K562 (cell line): Measurements from ENCODE around the gene B3GAT1. TPM values are rescaled to one million over a fixed set of nuclear protein-coding genes. Genes with fewer than 3 reads are reported as not detected.

Experiments
- ATAC-seq: fragments of 200-7000 bp; cut with Tn5 transposase; 3 replicates; pipeline ENCODE4 v1.9.1; 2020; ENCODE audit warnings: moderate library complexity
- BruUV-seq: library from RNA; stranded (reverse); fragments of 400-500 nt; replicated peaks from 2 replicates; lab custom pipeline; 2021; lab: Mats Ljungman, UMichigan
- CTCF ChIA-PET: fragments of 300-600 bp; formaldehyde crosslinking; extraction: SDS; loops from one replicate; lab custom pipeline; 2021; ENCODE audit warnings: low intra/inter-chr PET ratio; lab: Yijun Ruan, JAX
- POLR2A ChIA-PET: fragments of 300-600, 350-650 bp; sonication (Branson Sonifier 250); formaldehyde crosslinking; extraction: SDS; loops from one replicate; lab custom pipeline; 2021; ENCODE audit warnings: antibody characterized with exemption, inconsistent platforms; lab: Yijun Ruan, JAX
- DNase-seq, 4 experiments: peaks; one replicate each; pipeline versions ENCODE4 v3.0.0 to v3.0.0-alpha.2; 2011 to 2018; ENCODE audit warnings: low spot score in 3 of 4, mixed read lengths in 3 of 4; ENCODE audit errors: extremely low read depth in 1 of 4
- FAIRE-seq: peaks from 2 replicates; lab custom pipeline; 2011; peaks lifted over from hg19 to GRCh38; lab: Jason Lieb, UNC
- H2AFZ ChIP-seq: 2 replicates; pipeline ENCODE4 v1.6.0; 2011; ENCODE audit warnings: low read depth, low read length, control low read depth, inconsistent platforms
- H3K27ac ChIP-seq: fragments of 200-600 bp; 3 replicates; pipeline ENCODE4 v1.8.0; 2011; ENCODE audit warnings: low read depth, mild to moderate bottlenecking, control low read depth, inconsistent platforms, low read length, moderate library complexity, mixed read lengths; ENCODE audit errors: extremely low read depth
- H3K27me3 ChIP-seq, 2 experiments: fragments of 300-600 bp in 1 of 2; 2 replicates in 1 of 2; 3 replicates in 1 of 2; pipeline versions ENCODE4 v1.6.0 to v1.8.0; 2011; ENCODE audit warnings: inconsistent platforms in 2 of 2, low read length in 2 of 2, mild to moderate bottlenecking in 1 of 2, mixed read lengths in 1 of 2, moderate library complexity in 1 of 2; ENCODE audit not compliant: control insufficient read depth in 2 of 2, insufficient read depth in 2 of 2
- H3K36me3 ChIP-seq: fragments of 300-600 bp; 3 replicates; pipeline ENCODE4 v1.8.0; 2011; ENCODE audit warnings: mild to moderate bottlenecking, low read length, inconsistent platforms; ENCODE audit not compliant: control insufficient read depth, insufficient read depth
- H3K4me1 ChIP-seq, 2 experiments: fragments of 200-600 bp in 1 of 2; replicated peaks in 1 of 2; 2 replicates in 1 of 2; 3 replicates in 1 of 2; pipeline versions ENCODE4 v1.5.1 to v1.8.0; 2011; ENCODE audit warnings: inconsistent platforms in 2 of 2, low read length in 2 of 2, mild to moderate bottlenecking in 1 of 2, mixed read lengths in 1 of 2, moderate library complexity in 1 of 2; ENCODE audit not compliant: control insufficient read depth in 2 of 2, insufficient read depth in 2 of 2
- H3K4me2 ChIP-seq: 2 replicates; pipeline ENCODE4 v1.6.1; 2011; ENCODE audit warnings: low read length, control low read depth, inconsistent platforms, mixed read lengths; ENCODE audit not compliant: insufficient read depth
- H3K4me3 ChIP-seq: fragments of 200-600 bp; sonication (generic), shearing (Covaris generic); 2 replicates; pipeline ENCODE4 v1.5.1; 2016; ENCODE audit warnings: control low read depth, inconsistent platforms
- H3K79me2 ChIP-seq: fragments of 200-600 bp; 3 replicates; pipeline ENCODE4 v1.8.0; 2011; ENCODE audit warnings: low read length, inconsistent platforms; ENCODE audit not compliant: control insufficient read depth, insufficient read depth
- H3K9ac ChIP-seq, 2 experiments: 2 replicates each; pipeline versions ENCODE4 v1.6.0 to v1.6.1; 2011; ENCODE audit warnings: low read depth in 2 of 2, low read length in 2 of 2, control low read depth in 1 of 2, inconsistent platforms in 1 of 2, mild to moderate bottlenecking in 1 of 2, mixed read lengths in 1 of 2; ENCODE audit not compliant: insufficient read depth in 1 of 2
- H3K9me1 ChIP-seq: one replicate; pipeline ENCODE4 v1.6.0; 2011; ENCODE audit warnings: inconsistent platforms, mild to moderate bottlenecking, low read length, moderate library complexity; ENCODE audit not compliant: control insufficient read depth, insufficient read depth
- H3K9me3 ChIP-seq: replicated peaks from 2 replicates; pipeline ENCODE4 v1.5.1; 2011; ENCODE audit warnings: low read depth, low read length, inconsistent platforms; ENCODE audit not compliant: control insufficient read depth, insufficient read depth
- H4K20me1 ChIP-seq: replicated peaks from 2 replicates; pipeline ENCODE4 v1.6.1; 2011; ENCODE audit warnings: low read length, inconsistent platforms, mixed read lengths; ENCODE audit not compliant: control insufficient read depth, insufficient read depth
- ARID2 ChIP-seq: fragments of 450-650 bp; IDR thresholded peaks from 2 replicates; pipeline ENCODE4 v1.6.1; 2017; ENCODE audit warnings: antibody characterized with exemption, mild to moderate bottlenecking
- MECOM ChIP-seq: fragments of 250-450 bp; sonication (Bioruptor Pico); IDR thresholded peaks from 2 replicates; pipeline ENCODE4 v1.8.0; 2022; ENCODE audit warnings: inconsistent platforms
- POLR2AphosphoS2 ChIP-seq: IDR thresholded peaks from 2 replicates; pipeline ENCODE4 v1.6.1; 2012; ENCODE audit warnings: low read length, improper control_type of control experiment
- PPARD ChIP-seq: fragments of 250-450 bp; sonication (Bioruptor Pico); IDR thresholded peaks from 2 replicates; pipeline ENCODE4 v1.8.0; 2022; ENCODE audit warnings: inconsistent platforms, mild to moderate bottlenecking, moderate library complexity
- ZNF253 ChIP-seq: fragments of 250-450 bp; sonication (Bioruptor Pico); conservative IDR thresholded peaks from 2 replicates; pipeline ENCODE4 v1.6.1; 2021; ENCODE audit warnings: mild to moderate bottlenecking
- WGBS: fragments of 100-300 bp; shearing (Covaris generic); methylation state at CpG from one replicate; pipeline ENCODE4 v1.1.6; 2016; ENCODE audit warnings: low coverage, mixed read lengths; ENCODE audit not compliant: insufficient coverage; ENCODE audit errors: missing lambda C conversion rate; 5-methylcytosine and 5-hydroxymethylcytosine counted together
- in situ Hi-C: fragments of 300-500 bp; cut with MboI; formaldehyde crosslinking; loops from 4 replicates; pipeline ENCODE4 v1.15.0; 2018; ENCODE audit warnings: inconsistent platforms, mixed read lengths
- intact Hi-C: fragments of 100-400 bp; cut with micrococcal nuclease; formaldehyde crosslinking; loops from 2 replicates; pipeline ENCODE4 v1.14.2; 2022
- polyA plus RNA-seq, 8 experiments: library from polyadenylated mRNA; depleted of rRNA in 4 of 8; stranded (reverse) in 5 of 8; unstranded in 3 of 8; fragments of >200 nt; fragmentation: Nextera tagmentation in 2 of 8; fragmentation: Illumina TruSeq in 1 of 8; extraction: Ambion mirVana in 2 of 8; extraction: Trizol in 1 of 8; gene quantifications; 2 replicates each; pipeline versions ENCODE4 v1.2.1 to v1.2.3, GENCODE V29; 2011 to 2014; ENCODE audit warnings: inconsistent platforms in 1 of 8, missing spikeins in 1 of 8
- total RNA-seq, 7 experiments: library from RNA; depleted of rRNA in 6 of 7; stranded (reverse); fragments of >200 nt in 6 of 7; fragmentation: Illumina TruSeq in 2 of 7; extraction: Trizol in 2 of 7; gene quantifications; 2 replicates each; pipeline versions ENCODE4 v1.2.1 to v1.2.3, GENCODE V29; 2011 to 2021; ENCODE audit warnings: low replicate concordance in 1 of 7
- TF ChIP-seq, protein P1 (sequence below): sonication (generic); formaldehyde crosslinking; IDR thresholded peaks from 2 replicates; pipeline ENCODE4 v1.8.1; 2023; ENCODE audit warnings: missing genetic modification reagents, mild to moderate bottlenecking, borderline replicate concordance
- TF ChIP-seq, protein P2 (sequence below): fragments of 250-450 bp; sonication (Bioruptor Pico); IDR thresholded peaks from 2 replicates; pipeline ENCODE4 v1.4.0; 2020; ENCODE audit warnings: borderline replicate concordance
- TF ChIP-seq, protein P3 (sequence below): sonication (generic); formaldehyde crosslinking; IDR thresholded peaks from 2 replicates; pipeline ENCODE4 v1.8.1; 2023; ENCODE audit warnings: mild to moderate bottlenecking, missing genetic modification reagents

Gene B3GAT1
- total and polyA plus RNA-seq, 9 of the 15 experiments (the other 6 are each of a cell fraction or from before 2014, with no cell fraction given): 0.01 to 0.53 (median 0.14) TPM; not detected in 1

DNA sequence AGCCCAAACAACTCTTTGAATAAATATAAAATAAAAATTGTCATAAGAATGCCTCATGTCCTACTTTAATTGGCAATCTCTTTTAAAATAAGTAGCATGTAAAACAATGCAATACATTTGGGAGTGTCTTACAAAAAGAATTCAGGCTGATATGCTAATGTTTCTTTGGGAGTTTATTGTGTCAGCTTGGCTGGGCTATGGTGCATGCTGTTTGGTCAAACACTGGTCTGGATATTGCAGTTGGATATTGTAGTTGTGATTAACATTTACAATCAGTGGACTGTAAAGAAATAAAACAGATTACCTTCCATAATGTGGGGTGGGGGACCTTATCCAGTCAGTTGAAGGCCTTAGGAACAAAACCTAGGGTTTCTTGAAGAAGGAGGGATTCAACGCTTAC is 37.0 kb upstream of the B3GAT1 start:
- H2AFZ ChIP-seq: no peak overlapping the region
- H3K9me1 ChIP-seq: no peaks in the 10 kb centered on the region
- H3K4me2 ChIP-seq: no peak overlapping the region
- ATAC-seq: no peak
- 0 out of 5 replicates have a peak, but pooled peaks cover 0 to 3% of the 10 kb centered on the region in 2 experiments for H3K4me1 ChIP-seq
- FAIRE-seq: no peak
- BruUV-seq: no TSS peak
- H3K27me3 ChIP-seq: peaks cover 0 to 40% of the 10 kb centered on the region in 2 experiments; a peak in 2 of 5 replicates
- intact Hi-C loops (no loop called here), in situ Hi-C loops (no loop called here)
- H3K9me3 ChIP-seq: no peaks in the 10 kb centered on the region
- DNase-seq: no peak
- H3K4me3 ChIP-seq: no peak overlapping the region
- ChIA-PET POLR2A (no interaction called here), CTCF (no interaction called here)
- no peaks in the 10 kb centered on the region for H3K79me2 ChIP-seq
- H3K36me3 ChIP-seq: no peaks in the 10 kb centered on the region
- H3K27ac ChIP-seq: no peak overlapping the region
- WGBS: 33% methylated on average over 1 of the region's 1 CpG
- no peaks in the 10 kb centered on the region for H4K20me1 ChIP-seq
- no peak overlapping the region for H3K9ac ChIP-seq
- TF ChIP-seq MECOM (CRISPR knock-in tag): no peak
- TF ChIP-seq, protein P1, sequence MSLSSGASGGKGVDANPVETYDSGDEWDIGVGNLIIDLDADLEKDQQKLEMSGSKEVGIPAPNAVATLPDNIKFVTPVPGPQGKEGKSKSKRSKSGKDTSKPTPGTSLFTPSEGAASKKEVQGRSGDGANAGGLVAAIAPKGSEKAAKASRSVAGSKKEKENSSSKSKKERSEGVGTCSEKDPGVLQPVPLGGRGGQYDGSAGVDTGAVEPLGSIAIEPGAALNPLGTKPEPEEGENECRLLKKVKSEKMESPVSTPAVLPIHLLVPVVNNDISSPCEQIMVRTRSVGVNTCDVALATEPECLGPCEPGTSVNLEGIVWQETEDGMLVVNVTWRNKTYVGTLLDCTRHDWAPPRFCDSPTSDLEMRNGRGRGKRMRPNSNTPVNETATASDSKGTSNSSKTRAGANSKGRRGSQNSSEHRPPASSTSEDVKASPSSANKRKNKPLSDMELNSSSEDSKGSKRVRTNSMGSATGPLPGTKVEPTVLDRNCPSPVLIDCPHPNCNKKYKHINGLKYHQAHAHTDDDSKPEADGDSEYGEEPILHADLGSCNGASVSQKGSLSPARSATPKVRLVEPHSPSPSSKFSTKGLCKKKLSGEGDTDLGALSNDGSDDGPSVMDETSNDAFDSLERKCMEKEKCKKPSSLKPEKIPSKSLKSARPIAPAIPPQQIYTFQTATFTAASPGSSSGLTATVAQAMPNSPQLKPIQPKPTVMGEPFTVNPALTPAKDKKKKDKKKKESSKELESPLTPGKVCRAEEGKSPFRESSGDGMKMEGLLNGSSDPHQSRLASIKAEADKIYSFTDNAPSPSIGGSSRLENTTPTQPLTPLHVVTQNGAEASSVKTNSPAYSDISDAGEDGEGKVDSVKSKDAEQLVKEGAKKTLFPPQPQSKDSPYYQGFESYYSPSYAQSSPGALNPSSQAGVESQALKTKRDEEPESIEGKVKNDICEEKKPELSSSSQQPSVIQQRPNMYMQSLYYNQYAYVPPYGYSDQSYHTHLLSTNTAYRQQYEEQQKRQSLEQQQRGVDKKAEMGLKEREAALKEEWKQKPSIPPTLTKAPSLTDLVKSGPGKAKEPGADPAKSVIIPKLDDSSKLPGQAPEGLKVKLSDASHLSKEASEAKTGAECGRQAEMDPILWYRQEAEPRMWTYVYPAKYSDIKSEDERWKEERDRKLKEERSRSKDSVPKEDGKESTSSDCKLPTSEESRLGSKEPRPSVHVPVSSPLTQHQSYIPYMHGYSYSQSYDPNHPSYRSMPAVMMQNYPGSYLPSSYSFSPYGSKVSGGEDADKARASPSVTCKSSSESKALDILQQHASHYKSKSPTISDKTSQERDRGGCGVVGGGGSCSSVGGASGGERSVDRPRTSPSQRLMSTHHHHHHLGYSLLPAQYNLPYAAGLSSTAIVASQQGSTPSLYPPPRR: no peak
- no peak for TF ChIP-seq ARID2
- TF ChIP-seq PPARD (CRISPR knock-in tag): no peak
- TF ChIP-seq, protein P2, sequence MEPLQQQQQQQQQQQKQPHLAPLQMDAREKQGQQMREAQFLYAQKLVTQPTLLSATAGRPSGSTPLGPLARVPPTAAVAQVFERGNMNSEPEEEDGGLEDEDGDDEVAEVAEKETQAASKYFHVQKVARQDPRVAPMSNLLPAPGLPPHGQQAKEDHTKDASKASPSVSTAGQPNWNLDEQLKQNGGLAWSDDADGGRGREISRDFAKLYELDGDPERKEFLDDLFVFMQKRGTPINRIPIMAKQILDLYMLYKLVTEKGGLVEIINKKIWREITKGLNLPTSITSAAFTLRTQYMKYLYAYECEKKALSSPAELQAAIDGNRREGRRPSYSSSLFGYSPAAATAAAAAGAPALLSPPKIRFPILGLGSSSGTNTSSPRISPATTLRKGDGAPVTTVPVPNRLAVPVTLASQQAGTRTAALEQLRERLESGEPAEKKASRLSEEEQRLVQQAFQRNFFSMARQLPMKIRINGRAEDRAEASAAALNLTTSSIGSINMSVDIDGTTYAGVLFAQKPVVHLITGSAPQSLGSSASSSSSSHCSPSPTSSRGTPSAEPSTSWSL (CRISPR knock-in tag): no peak
- no peak for TF ChIP-seq ZNF253 (CRISPR knock-in tag)
- TF ChIP-seq, protein P3, sequence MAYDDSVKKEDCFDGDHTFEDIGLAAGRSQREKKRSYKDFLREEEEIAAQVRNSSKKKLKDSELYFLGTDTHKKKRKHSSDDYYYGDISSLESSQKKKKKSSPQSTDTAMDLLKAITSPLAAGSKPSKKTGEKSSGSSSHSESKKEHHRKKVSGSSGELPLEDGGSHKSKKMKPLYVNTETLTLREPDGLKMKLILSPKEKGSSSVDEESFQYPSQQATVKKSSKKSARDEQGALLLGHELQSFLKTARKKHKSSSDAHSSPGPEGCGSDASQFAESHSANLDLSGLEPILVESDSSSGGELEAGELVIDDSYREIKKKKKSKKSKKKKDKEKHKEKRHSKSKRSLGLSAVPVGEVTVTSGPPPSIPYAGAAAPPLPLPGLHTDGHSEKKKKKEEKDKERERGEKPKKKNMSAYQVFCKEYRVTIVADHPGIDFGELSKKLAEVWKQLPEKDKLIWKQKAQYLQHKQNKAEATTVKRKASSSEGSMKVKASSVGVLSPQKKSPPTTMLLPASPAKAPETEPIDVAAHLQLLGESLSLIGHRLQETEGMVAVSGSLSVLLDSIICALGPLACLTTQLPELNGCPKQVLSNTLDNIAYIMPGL (CRISPR knock-in tag): no peak
- no peak for TF ChIP-seq POLR2AphosphoS2
